GM12874 (cell line): ENCODE results near the gene PPP2R5C.

Source experiments
- CTCF ChIP-seq: IDR thresholded peaks from 2 replicates; pipeline ENCODE4 v1.5.1; 2011; ENCODE audit warnings: low read depth, mild to moderate bottlenecking, control low read depth, low read length, moderate library complexity; ENCODE audit not compliant: insufficient read depth

The PPP2R5C gene

GRCh38 chr14:101875041-101875726 is 113.7 kb downstream of the PPP2R5C start:
- TF ChIP-seq CTCF: no peak

- TF ChIP-seq CTCF: no peak
Observed at GRCh38 chr14:101875727-101876554, 114.4 kb downstream of the PPP2R5C start.

GRCh38 chr14:101876555-101876938 is 115.0 kb downstream of the PPP2R5C start:
- no peak for TF ChIP-seq CTCF

DNA sequence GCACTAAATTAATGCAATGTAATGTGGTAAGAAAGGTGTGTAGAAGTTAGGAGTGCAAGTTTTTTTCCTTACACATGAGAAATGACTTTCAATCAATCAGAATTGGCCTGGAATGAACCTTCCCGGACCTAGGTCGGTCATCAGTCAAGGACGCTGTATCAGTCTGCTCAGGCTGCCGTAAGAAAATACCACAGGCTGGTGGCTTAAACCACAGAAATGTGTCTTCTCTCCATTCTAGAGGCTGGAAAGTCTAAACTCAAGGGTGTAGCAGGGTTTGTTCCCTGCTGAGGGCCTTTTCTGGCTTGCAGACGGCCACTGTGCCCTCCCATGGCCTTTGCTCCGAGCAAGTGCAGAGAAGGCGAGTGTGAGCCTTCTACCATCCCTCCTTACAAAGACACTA is 116.3 kb downstream of the PPP2R5C start:
- TF ChIP-seq CTCF: no peak

DNA sequence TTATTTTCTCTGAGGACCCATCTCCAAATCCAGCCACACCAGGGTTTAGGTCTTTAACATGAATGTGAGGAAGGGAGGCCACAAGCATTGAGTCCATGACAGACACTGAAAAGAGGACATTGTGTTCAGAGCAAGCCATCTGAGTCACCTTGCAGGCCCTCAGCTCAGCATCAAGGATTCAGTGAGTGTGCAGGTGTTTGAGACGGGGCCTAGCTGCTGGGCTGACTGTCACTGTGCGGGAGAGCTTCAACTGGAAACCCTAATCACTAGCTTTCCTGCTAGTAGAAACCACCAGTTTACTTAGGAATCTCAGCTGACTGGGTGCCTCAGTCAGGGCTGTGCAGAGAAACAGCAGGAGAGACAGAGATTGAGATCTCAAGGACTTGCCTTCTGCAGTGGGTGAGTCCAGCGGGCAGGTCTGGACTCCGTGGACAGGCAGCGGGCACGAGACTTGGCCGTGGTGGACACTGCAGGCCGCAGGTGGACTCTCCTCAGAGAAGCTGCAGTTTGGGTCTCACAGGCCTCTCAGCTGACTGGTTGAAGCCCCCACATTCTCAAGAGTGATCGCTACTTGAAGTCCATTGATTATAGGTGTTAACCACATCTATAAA is 116.8 kb downstream of the PPP2R5C start:
- no peak for TF ChIP-seq CTCF

- no peak for TF ChIP-seq CTCF
Observed at GRCh38 chr14:101878822-101879528, 117.5 kb downstream of the PPP2R5C start.
